Keratinocyte (primary cell): Measurements from ENCODE around the gene COA7.

Experiments used
- EZH2 ChIP-seq: IDR thresholded peaks from one replicate; pipeline ENCODE4 v1.6.1; 2012; ENCODE audit warnings: inconsistent platforms, mild to moderate bottlenecking, low read length, moderate library complexity
- TF ChIP-seq, protein P1 (sequence below), 3 experiments: IDR thresholded peaks in 1 of 3; conservative IDR thresholded peaks in 1 of 3; optimal IDR thresholded peaks in 1 of 3; 2 replicates in 2 of 3; 3 replicates in 1 of 3; pipeline versions ENCODE3 to v1.5.1; 2011; ENCODE audit warnings: low read length in 3 of 3, mild to moderate bottlenecking in 3 of 3, moderate library complexity in 2 of 3, control low read depth in 1 of 3, inconsistent platforms in 1 of 3; ENCODE audit not compliant: insufficient read depth in 2 of 3; ENCODE audit errors: extremely low read depth in 1 of 3

DNA sequence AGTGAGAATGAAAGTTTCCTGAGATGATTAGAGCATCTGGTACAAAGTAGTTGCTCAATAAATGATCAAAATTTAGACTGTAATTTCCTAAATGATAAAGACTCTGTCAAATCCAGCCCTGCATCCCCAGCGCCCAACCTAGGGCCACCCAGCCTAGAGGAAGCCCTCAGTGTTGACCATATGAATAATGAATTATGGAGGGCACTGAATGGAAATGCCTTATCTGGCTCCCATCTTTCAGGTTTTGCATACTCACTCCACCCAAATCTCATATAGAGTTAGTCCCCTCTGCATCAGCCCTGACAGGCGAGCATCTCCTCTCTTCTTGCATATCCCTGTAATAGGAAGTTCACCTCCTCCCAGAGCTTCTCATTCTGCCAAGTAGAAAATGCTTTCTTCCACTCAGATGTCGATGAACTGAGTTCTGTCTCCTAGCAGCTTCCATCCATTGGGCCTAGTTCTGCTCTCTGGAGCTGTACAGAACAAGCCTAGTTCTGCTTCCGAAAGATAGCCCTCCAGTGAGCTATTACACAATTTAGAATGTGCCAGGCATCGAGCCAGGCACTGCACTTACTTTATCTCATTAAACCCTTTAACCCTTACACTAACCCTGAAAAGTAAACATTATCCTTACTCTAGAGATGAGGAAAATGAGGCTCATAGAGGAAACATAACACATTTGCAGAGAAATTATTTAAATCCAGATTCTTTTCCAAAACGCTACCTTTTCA is 20.9 kb downstream of the COA7 start:
- no peak for TF ChIP-seq EZH2
- TF ChIP-seq, protein P1, sequence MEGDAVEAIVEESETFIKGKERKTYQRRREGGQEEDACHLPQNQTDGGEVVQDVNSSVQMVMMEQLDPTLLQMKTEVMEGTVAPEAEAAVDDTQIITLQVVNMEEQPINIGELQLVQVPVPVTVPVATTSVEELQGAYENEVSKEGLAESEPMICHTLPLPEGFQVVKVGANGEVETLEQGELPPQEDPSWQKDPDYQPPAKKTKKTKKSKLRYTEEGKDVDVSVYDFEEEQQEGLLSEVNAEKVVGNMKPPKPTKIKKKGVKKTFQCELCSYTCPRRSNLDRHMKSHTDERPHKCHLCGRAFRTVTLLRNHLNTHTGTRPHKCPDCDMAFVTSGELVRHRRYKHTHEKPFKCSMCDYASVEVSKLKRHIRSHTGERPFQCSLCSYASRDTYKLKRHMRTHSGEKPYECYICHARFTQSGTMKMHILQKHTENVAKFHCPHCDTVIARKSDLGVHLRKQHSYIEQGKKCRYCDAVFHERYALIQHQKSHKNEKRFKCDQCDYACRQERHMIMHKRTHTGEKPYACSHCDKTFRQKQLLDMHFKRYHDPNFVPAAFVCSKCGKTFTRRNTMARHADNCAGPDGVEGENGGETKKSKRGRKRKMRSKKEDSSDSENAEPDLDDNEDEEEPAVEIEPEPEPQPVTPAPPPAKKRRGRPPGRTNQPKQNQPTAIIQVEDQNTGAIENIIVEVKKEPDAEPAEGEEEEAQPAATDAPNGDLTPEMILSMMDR (optimal IDR thresholded peaks at IDR 0.05 in 1 of 3, IDR thresholded peaks at IDR 0.05 in 1 of 3, conservative IDR thresholded peaks at IDR 0.05 in 1 of 3; ENCODE audit: extremely low read depth in 1 of 3, insufficient read depth in 2 of 3, low read length in 3 of 3) = no peak
